ENCODE results near the gene COL10A1. TPM values are rescaled to one million over a fixed set of nuclear protein-coding genes. Genes with fewer than 3 reads are reported as not detected.

Gene COL10A1
- polyA plus RNA-seq, 1 donor from 2014 or later, result not detected

DNA sequence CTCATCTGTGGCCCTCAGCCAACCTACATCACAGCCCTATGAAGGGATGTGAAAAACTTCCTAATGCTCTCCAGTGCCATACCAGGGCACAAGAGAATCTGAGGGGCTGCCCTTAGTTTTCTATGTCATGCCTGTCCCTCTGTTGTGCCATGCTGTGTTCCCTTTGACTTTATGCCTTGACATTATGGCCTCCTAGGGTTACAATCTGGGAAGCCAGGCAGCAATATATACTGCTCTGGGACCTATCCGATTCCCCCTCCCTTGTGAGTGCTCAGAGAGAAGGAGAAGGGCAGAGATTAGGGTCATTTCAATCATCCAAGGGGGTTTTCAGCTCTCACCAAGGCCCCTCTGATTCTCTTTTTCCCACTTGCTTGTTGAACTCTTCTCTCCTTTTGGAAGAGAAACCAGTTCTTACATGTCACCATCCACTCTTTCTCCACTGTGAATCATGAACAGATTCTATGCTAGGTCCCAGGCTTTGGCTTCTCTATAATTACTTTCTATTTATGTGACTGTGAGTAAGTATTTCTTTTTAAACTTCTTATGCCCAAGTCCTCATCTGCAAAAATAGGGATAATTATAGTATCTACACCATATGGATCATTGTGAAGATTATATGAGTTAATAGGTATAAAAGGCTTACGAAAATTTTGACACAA, 51.1 kb downstream of the COL10A1 start:
- Histone ChIP-seq H3K36me3 (ENCODE audit: insufficient read depth, low read length) (no peaks in the 10 kb centered on the region), H3K27ac (ENCODE audit: low read length) (no peak overlapping the region), H3K4me3 (ENCODE audit: low read length) (no peak overlapping the region), H3K79me2 (replicated peaks; ENCODE audit: insufficient read depth, low read length) (no peaks in the 10 kb centered on the region), H3K9ac (ENCODE audit: low read length) (no peak overlapping the region), H3F3A (ENCODE audit: insufficient read depth, low read length, poor library complexity, severe bottlenecking) (no peaks in the 10 kb centered on the region), H3K27me3 (ENCODE audit: insufficient read depth, low read depth, low read length) (no peaks in the 10 kb centered on the region), H3K9me3 (ENCODE audit: low read length) (no peaks in the 10 kb centered on the region), H3K9me2 (ENCODE audit: insufficient read depth, low read length) (no peaks in the 10 kb centered on the region), H4K20me1 (ENCODE audit: insufficient read depth) (no peaks in the 10 kb centered on the region), H3K4me2 (ENCODE audit: low read length) (no peak overlapping the region), H2AFZ (ENCODE audit: low read depth, low read length) (no peak overlapping the region)
- TF ChIP-seq POLR2AphosphoS5 (IDR thresholded peaks at IDR 0.05), result no peak
- TF ChIP-seq EZH2 (IDR thresholded peaks at IDR 0.05; ENCODE audit: borderline replicate concordance, insufficient read depth, low read length, poor library complexity, severe bottlenecking), result no peak
- TF ChIP-seq TAF1 (IDR thresholded peaks at IDR 0.05; ENCODE audit: low read depth), result no peak

DNA sequence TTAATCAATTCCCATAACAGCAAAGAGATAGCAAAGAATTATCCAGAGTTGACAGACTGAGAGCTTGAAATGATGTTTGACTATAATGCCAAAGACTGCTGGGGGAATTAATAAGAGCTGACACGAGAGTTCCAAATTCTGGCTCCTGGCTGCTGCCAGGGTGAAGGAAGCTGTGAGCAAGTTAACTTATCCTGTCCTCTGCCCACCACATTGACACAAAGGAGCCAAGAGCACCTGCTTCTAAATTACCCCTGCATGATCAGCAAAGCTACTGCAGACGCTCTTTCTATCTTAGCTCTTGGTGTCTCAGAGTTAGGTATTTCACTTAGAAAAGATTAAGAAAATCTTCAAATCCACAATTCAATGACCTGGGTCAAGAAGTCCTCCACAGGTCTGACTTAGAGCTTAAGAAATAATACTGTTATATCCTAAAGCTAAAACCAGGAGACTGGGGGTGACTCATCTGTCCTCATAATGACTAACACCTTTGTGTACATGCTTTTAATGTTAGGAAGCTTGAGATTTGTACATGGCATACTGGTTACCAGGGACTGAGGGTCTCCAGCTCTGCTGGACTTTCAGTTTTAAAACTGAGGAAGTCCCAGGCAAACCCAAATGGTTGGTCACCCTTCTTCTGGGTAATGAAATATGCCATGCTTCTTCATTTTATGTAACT, 52.0 kb downstream of the COL10A1 start:
- H4K20me1 ChIP-seq (ENCODE audit: insufficient read depth), result no peaks in the 10 kb centered on the region
- H3K79me2 ChIP-seq (replicated peaks; ENCODE audit: insufficient read depth, low read length), result no peaks in the 10 kb centered on the region
- H3K9ac ChIP-seq (ENCODE audit: low read length), result no peak overlapping the region
- H3K9me3 ChIP-seq (ENCODE audit: low read length), result no peaks in the 10 kb centered on the region
- H3K9me2 ChIP-seq (ENCODE audit: insufficient read depth, low read length), result no peaks in the 10 kb centered on the region
- H3F3A ChIP-seq (ENCODE audit: insufficient read depth, low read length, poor library complexity, severe bottlenecking), result no peaks in the 10 kb centered on the region
- TF ChIP-seq TAF1 (IDR thresholded peaks at IDR 0.05; ENCODE audit: low read depth) (no peak), MXI1 (conservative IDR thresholded peaks at IDR 0.05; ENCODE audit: poor library complexity, severe bottlenecking) (no peak), RAD21 (conservative IDR thresholded peaks at IDR 0.05) (no peak), EP300 (conservative IDR thresholded peaks at IDR 0.05; ENCODE audit: poor library complexity, severe bottlenecking) (no peak), POLR2AphosphoS5 (IDR thresholded peaks at IDR 0.05) (no peak), SMC3 (conservative IDR thresholded peaks at IDR 0.05; ENCODE audit: poor library complexity) (no peak), EZH2 (IDR thresholded peaks at IDR 0.05; ENCODE audit: borderline replicate concordance, insufficient read depth, low read length, poor library complexity, severe bottlenecking) (no peak)
- TF ChIP-seq, protein P1, sequence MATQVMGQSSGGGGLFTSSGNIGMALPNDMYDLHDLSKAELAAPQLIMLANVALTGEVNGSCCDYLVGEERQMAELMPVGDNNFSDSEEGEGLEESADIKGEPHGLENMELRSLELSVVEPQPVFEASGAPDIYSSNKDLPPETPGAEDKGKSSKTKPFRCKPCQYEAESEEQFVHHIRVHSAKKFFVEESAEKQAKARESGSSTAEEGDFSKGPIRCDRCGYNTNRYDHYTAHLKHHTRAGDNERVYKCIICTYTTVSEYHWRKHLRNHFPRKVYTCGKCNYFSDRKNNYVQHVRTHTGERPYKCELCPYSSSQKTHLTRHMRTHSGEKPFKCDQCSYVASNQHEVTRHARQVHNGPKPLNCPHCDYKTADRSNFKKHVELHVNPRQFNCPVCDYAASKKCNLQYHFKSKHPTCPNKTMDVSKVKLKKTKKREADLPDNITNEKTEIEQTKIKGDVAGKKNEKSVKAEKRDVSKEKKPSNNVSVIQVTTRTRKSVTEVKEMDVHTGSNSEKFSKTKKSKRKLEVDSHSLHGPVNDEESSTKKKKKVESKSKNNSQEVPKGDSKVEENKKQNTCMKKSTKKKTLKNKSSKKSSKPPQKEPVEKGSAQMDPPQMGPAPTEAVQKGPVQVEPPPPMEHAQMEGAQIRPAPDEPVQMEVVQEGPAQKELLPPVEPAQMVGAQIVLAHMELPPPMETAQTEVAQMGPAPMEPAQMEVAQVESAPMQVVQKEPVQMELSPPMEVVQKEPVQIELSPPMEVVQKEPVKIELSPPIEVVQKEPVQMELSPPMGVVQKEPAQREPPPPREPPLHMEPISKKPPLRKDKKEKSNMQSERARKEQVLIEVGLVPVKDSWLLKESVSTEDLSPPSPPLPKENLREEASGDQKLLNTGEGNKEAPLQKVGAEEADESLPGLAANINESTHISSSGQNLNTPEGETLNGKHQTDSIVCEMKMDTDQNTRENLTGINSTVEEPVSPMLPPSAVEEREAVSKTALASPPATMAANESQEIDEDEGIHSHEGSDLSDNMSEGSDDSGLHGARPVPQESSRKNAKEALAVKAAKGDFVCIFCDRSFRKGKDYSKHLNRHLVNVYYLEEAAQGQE (IDR thresholded peaks at IDR 0.05; ENCODE audit: borderline replicate concordance), result no peak
- TF ChIP-seq, protein P2, sequence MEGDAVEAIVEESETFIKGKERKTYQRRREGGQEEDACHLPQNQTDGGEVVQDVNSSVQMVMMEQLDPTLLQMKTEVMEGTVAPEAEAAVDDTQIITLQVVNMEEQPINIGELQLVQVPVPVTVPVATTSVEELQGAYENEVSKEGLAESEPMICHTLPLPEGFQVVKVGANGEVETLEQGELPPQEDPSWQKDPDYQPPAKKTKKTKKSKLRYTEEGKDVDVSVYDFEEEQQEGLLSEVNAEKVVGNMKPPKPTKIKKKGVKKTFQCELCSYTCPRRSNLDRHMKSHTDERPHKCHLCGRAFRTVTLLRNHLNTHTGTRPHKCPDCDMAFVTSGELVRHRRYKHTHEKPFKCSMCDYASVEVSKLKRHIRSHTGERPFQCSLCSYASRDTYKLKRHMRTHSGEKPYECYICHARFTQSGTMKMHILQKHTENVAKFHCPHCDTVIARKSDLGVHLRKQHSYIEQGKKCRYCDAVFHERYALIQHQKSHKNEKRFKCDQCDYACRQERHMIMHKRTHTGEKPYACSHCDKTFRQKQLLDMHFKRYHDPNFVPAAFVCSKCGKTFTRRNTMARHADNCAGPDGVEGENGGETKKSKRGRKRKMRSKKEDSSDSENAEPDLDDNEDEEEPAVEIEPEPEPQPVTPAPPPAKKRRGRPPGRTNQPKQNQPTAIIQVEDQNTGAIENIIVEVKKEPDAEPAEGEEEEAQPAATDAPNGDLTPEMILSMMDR (IDR thresholded peaks at IDR 0.05; ENCODE audit: poor library complexity, severe bottlenecking), result no peak
- H3K4me3 ChIP-seq (ENCODE audit: low read length), result no peak overlapping the region
- H2AFZ ChIP-seq (ENCODE audit: low read depth, low read length), result no peak overlapping the region
- no peaks in the 10 kb centered on the region for H3K27me3 ChIP-seq (ENCODE audit: insufficient read depth, low read depth, low read length)
- no peak overlapping the region for H3K4me2 ChIP-seq (ENCODE audit: low read length)
- no peaks in the 10 kb centered on the region for H3K36me3 ChIP-seq (ENCODE audit: insufficient read depth, low read length)
- no peak overlapping the region for H3K27ac ChIP-seq (ENCODE audit: low read length)

Data from neural cell (in vitro differentiated cells).